GM12873 (cell line): Measurements from ENCODE around the gene DCLRE1B.

Source experiments
- TF ChIP-seq, protein P1 (sequence below): IDR thresholded peaks from 2 replicates; pipeline ENCODE4 v1.5.1; 2012; ENCODE audit warnings: low read depth, mild to moderate bottlenecking, moderate library complexity, low read length, control low read depth; ENCODE audit not compliant: insufficient read depth; ENCODE audit errors: missing control alignments

DCLRE1B gene

DNA sequence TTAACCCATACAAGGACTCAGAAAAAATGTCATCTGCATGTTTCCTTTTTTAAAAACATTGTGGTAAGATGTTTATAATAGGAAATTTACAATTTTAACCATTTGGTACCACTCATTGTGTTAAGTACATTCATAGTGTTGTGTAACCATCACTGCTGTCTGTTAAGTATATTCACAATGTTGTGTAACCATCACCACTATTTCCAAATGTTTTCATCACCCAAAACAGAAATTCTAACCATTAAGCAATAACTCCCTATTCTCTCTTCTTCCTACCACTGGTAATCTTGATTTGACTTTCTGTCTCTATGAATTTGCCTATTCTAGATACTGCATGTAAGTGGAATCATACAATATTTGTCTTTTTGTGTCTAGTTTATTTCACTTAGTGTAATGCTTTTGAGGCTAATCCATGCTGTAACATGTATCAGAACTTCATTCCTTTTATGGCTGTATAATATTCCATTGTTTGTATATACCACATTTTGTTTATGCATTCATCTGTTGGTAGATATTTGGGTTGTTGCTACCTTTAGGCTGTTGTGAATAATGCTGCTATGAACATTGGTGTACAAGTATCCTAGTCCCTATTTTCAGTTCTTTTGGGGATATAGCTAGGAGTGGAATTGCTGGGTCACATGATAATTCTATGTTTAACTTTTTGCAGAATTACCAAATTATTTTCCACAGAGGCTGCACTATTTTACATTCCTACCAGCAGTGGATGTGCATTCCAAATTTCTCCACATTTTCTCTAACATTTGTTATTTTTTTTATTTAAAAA lies 38.1 kb downstream of the DCLRE1B start:
- TF ChIP-seq, protein P1, sequence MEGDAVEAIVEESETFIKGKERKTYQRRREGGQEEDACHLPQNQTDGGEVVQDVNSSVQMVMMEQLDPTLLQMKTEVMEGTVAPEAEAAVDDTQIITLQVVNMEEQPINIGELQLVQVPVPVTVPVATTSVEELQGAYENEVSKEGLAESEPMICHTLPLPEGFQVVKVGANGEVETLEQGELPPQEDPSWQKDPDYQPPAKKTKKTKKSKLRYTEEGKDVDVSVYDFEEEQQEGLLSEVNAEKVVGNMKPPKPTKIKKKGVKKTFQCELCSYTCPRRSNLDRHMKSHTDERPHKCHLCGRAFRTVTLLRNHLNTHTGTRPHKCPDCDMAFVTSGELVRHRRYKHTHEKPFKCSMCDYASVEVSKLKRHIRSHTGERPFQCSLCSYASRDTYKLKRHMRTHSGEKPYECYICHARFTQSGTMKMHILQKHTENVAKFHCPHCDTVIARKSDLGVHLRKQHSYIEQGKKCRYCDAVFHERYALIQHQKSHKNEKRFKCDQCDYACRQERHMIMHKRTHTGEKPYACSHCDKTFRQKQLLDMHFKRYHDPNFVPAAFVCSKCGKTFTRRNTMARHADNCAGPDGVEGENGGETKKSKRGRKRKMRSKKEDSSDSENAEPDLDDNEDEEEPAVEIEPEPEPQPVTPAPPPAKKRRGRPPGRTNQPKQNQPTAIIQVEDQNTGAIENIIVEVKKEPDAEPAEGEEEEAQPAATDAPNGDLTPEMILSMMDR, result no peak

GRCh38 chr1:113945329-113945728 lies 40.2 kb downstream of the DCLRE1B start:
- TF ChIP-seq, protein P1, result no peak

- TF ChIP-seq, protein P1, result no peak
These were observed 41.0 kb downstream of the DCLRE1B start for GRCh38 chr1:113946112-113946511.

- TF ChIP-seq, protein P1, result no peak
These were observed 41.7 kb downstream of the DCLRE1B start for GRCh38 chr1:113946678-113947387.

GRCh38 chr1:113947388-113948107 lies 42.4 kb downstream of the DCLRE1B start:
- TF ChIP-seq, protein P1, result no peak

DNA sequence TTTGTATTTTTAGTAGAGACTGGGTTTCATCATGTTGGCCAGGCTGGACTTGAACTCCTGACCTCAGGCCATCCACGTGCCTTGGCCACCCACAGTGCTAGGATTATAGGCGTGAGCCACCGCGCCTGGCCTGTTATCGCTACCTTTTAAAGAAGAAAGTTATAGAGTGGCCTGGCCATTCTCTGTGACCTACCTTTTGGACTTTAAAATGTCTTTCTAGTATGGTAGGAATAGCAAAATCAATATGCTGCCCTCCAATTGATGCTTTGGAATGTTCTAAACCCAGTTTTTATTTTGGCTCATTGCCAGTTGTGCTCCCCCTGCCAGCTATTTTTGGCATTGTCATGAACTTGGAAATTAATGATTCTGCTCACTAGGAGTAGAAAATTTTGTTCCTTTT lies 43.9 kb downstream of the DCLRE1B start:
- TF ChIP-seq, protein P1, result no peak

- TF ChIP-seq, protein P1, result no peak
These were observed 45.8 kb downstream of the DCLRE1B start for GRCh38 chr1:113950908-113951307.
